Measurements from ENCODE around the gene MYLIP. TPM values are rescaled to one million over a fixed set of nuclear protein-coding genes. Genes with fewer than 3 reads are reported as not detected.

Gene MYLIP
- total RNA-seq, 2 donors from 2014 or later: 191 to 229 TPM

- no peaks in the 10 kb centered on the region for H3K9me3 ChIP-seq (ENCODE audit: control insufficient read depth, low read length, poor library complexity, severe bottlenecking)
- Mint-ChIP-seq H3K27me3 (no peaks in the 10 kb centered on the region), H3K36me3 (ENCODE audit: low read depth) (peaks cover 2% of the 10 kb centered on the region), H3K27ac (no peak overlapping the region), H3K4me1 (peaks cover 9% of the 10 kb centered on the region), H3K4me3 (no peak overlapping the region)
- no peak for ATAC-seq
- DNase-seq: no peak
Observed at GRCh38 chr6:16157909-16158308, 29.0 kb downstream of the MYLIP start.

- DNase-seq (no peak), ATAC-seq (no peak)
- H3K36me3 Mint-ChIP-seq (ENCODE audit: low read depth): peaks cover 2% of the 10 kb centered on the region
Observed at GRCh38 chr6:16158943-16159557, 30.2 kb downstream of the MYLIP start.

GRCh38 chr6:16160794-16161193 lies 31.9 kb downstream of the MYLIP start:
- H3K4me1 Mint-ChIP-seq: peaks cover 9% of the 10 kb centered on the region
- H3K9me3 ChIP-seq (ENCODE audit: control insufficient read depth, low read length, poor library complexity, severe bottlenecking): no peaks in the 10 kb centered on the region
- H3K4me3 Mint-ChIP-seq: no peak overlapping the region
- no peaks in the 10 kb centered on the region for H3K36me3 Mint-ChIP-seq (ENCODE audit: low read depth)
- ATAC-seq: no peak
- H3K27me3 Mint-ChIP-seq: no peaks in the 10 kb centered on the region
- no peak for DNase-seq
- no peak overlapping the region for H3K27ac Mint-ChIP-seq

More at GRCh38 chr6:16158943-16159557, 30.2 kb downstream of the MYLIP start:
- no peak overlapping the region for H3K4me3 Mint-ChIP-seq
- H3K27ac Mint-ChIP-seq: no peak overlapping the region
- peaks cover 9% of the 10 kb centered on the region for H3K4me1 Mint-ChIP-seq
- H3K27me3 Mint-ChIP-seq: no peaks in the 10 kb centered on the region
- H3K9me3 ChIP-seq (ENCODE audit: control insufficient read depth, low read length, poor library complexity, severe bottlenecking): no peaks in the 10 kb centered on the region

- Mint-ChIP-seq H3K36me3 (ENCODE audit: low read depth) (no peaks in the 10 kb centered on the region), H3K4me1 (peaks cover 9% of the 10 kb centered on the region), H3K27me3 (no peaks in the 10 kb centered on the region), H3K4me3 (no peak overlapping the region), H3K27ac (no peak overlapping the region)
- DNase-seq (no peak), ATAC-seq (peak; percentile 35)
- no peaks in the 10 kb centered on the region for H3K9me3 ChIP-seq (ENCODE audit: control insufficient read depth, low read length, poor library complexity, severe bottlenecking)
Observed at GRCh38 chr6:16162003-16162402, 33.1 kb downstream of the MYLIP start.

GRCh38 chr6:16163066-16163465 lies 34.2 kb downstream of the MYLIP start:
- H3K4me1 Mint-ChIP-seq: peaks cover 11% of the 10 kb centered on the region
- H3K4me3 Mint-ChIP-seq: no peak overlapping the region
- H3K27me3 Mint-ChIP-seq: no peaks in the 10 kb centered on the region
- ATAC-seq (no peak), DNase-seq (no peak)
- H3K27ac Mint-ChIP-seq: no peak overlapping the region
- H3K36me3 Mint-ChIP-seq (ENCODE audit: low read depth): no peaks in the 10 kb centered on the region
- H3K9me3 ChIP-seq (ENCODE audit: control insufficient read depth, low read length, poor library complexity, severe bottlenecking): no peaks in the 10 kb centered on the region

GRCh38 chr6:16163535-16164300 lies 34.8 kb downstream of the MYLIP start:
- H3K4me1 Mint-ChIP-seq: peaks cover 17% of the 10 kb centered on the region
- no peaks in the 10 kb centered on the region for H3K27me3 Mint-ChIP-seq
- H3K4me3 Mint-ChIP-seq: no peak overlapping the region
- H3K27ac Mint-ChIP-seq: no peak overlapping the region
- DNase-seq: no peak
- no peak for ATAC-seq
- H3K36me3 Mint-ChIP-seq (ENCODE audit: low read depth): no peaks in the 10 kb centered on the region
- H3K9me3 ChIP-seq (ENCODE audit: control insufficient read depth, low read length, poor library complexity, severe bottlenecking): no peaks in the 10 kb centered on the region

GRCh38 chr6:16165641-16166040 lies 36.8 kb downstream of the MYLIP start:
- DNase-seq (no peak), ATAC-seq (no peak)
- H3K27me3 Mint-ChIP-seq: peaks cover 1% of the 10 kb centered on the region
- no peaks in the 10 kb centered on the region for H3K9me3 ChIP-seq (ENCODE audit: control insufficient read depth, low read length, poor library complexity, severe bottlenecking)
- no peak overlapping the region for H3K27ac Mint-ChIP-seq
- no peak overlapping the region for H3K4me3 Mint-ChIP-seq
- H3K4me1 Mint-ChIP-seq: peaks cover 21% of the 10 kb centered on the region
- no peaks in the 10 kb centered on the region for H3K36me3 Mint-ChIP-seq (ENCODE audit: low read depth)

- Mint-ChIP-seq H3K4me3 (no peak overlapping the region), H3K27me3 (peaks cover 12% of the 10 kb centered on the region), H3K4me1 (peaks cover 19% of the 10 kb centered on the region), H3K27ac (no peak overlapping the region), H3K36me3 (ENCODE audit: low read depth) (no peaks in the 10 kb centered on the region)
- no peaks in the 10 kb centered on the region for H3K9me3 ChIP-seq (ENCODE audit: control insufficient read depth, low read length, poor library complexity, severe bottlenecking)
- ATAC-seq: no peak
- DNase-seq: no peak
Observed at GRCh38 chr6:16166871-16167608, 38.2 kb downstream of the MYLIP start.

GRCh38 chr6:16168121-16168520 lies 39.2 kb downstream of the MYLIP start:
- no peaks in the 10 kb centered on the region for H3K9me3 ChIP-seq (ENCODE audit: control insufficient read depth, low read length, poor library complexity, severe bottlenecking)
- Mint-ChIP-seq H3K27ac (no peak overlapping the region), H3K4me1 (peaks cover 16% of the 10 kb centered on the region), H3K4me3 (no peak overlapping the region), H3K36me3 (ENCODE audit: low read depth) (no peaks in the 10 kb centered on the region), H3K27me3 (peaks cover 17% of the 10 kb centered on the region)
- peak; percentile 78 for ATAC-seq
- DNase-seq: no peak

- peak; percentile 50 for ATAC-seq
- Mint-ChIP-seq H3K27ac (no peak overlapping the region), H3K4me3 (peak overlapping the region; percentile 43), H3K27me3 (peaks cover 18% of the 10 kb centered on the region), H3K4me1 (peaks cover 16% of the 10 kb centered on the region), H3K36me3 (ENCODE audit: low read depth) (no peaks in the 10 kb centered on the region)
- no peak for DNase-seq
- no peaks in the 10 kb centered on the region for H3K9me3 ChIP-seq (ENCODE audit: control insufficient read depth, low read length, poor library complexity, severe bottlenecking)
Observed at GRCh38 chr6:16168858-16169257, 40.0 kb downstream of the MYLIP start.

GRCh38 chr6:16171400-16171799 lies 42.5 kb downstream of the MYLIP start:
- ATAC-seq: no peak
- Mint-ChIP-seq H3K4me1 (peaks cover 16% of the 10 kb centered on the region), H3K4me3 (no peak overlapping the region), H3K36me3 (ENCODE audit: low read depth) (no peaks in the 10 kb centered on the region), H3K27me3 (peaks cover 18% of the 10 kb centered on the region), H3K27ac (no peak overlapping the region)
- H3K9me3 ChIP-seq (ENCODE audit: control insufficient read depth, low read length, poor library complexity, severe bottlenecking): no peaks in the 10 kb centered on the region
- no peak for DNase-seq

- H3K9me3 ChIP-seq (ENCODE audit: control insufficient read depth, low read length, poor library complexity, severe bottlenecking): no peaks in the 10 kb centered on the region
- H3K27ac Mint-ChIP-seq: no peak overlapping the region
- peaks cover 18% of the 10 kb centered on the region for H3K27me3 Mint-ChIP-seq
- ATAC-seq (no peak), DNase-seq (no peak)
- peaks cover 11% of the 10 kb centered on the region for H3K4me1 Mint-ChIP-seq
- no peaks in the 10 kb centered on the region for H3K36me3 Mint-ChIP-seq (ENCODE audit: low read depth)
- H3K4me3 Mint-ChIP-seq: no peak overlapping the region
Observed at GRCh38 chr6:16173167-16173940, 44.5 kb downstream of the MYLIP start.

Measured in T-helper 17 cell (primary cell).